T-helper 22 cell (primary cell): ENCODE data around the gene KCNMA1.

Experiments
- DNase-seq: peaks from one replicate; pipeline ENCODE4 v3.0.0-alpha.2; 2020; ENCODE audit warnings: low read depth

KCNMA1 gene

GRCh38 chr10:76887223-76888010 is 750.2 kb downstream of the KCNMA1 start:
- no peak for DNase-seq

DNA sequence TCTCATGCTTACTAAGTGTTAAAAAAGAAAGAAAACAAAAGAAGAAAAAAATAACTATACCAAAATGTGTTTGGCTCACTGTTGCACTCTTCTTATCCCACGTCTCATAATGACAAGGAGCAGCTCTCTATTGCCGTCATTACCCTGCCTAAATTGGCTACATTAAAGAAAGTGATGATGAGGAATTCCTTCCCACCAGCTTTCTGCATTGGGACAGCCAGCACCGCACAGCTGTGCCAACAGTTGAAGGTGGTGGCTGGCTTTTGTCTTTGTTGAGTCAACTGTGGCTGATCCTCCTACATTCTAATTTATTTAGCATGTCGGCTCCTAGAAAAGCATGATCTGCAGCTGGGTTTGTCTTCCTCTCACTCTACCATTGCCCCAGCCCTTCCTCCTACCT is 751.8 kb downstream of the KCNMA1 start:
- DNase-seq, result no peak

DNA sequence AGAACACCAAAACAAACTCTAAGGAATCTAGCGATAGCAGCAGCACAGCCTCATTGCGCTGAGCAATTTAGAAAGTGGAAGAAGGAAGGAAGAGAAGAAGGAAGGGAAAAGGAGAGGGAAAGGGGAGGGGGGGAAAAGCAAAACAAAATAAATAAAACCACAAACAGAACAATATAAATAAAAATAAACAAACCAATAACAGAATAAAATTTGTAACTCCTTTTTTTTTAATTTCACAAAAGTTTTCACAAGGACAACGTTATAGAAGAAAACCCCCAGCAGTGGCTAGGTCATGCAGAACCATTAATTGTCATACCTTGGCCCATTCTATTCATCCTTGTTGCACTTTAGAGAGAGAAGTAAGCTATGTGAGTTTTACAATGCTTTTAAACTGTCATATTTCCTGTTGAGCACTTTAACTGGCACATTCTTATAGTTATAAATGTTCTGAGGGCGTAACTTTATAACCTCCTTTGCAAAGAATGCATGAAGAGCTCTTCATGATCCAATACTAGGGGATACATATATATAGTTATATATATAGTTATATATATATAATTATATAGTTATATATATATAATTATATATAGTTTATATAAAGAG is 752.8 kb downstream of the KCNMA1 start:
- no peak for DNase-seq

DNA sequence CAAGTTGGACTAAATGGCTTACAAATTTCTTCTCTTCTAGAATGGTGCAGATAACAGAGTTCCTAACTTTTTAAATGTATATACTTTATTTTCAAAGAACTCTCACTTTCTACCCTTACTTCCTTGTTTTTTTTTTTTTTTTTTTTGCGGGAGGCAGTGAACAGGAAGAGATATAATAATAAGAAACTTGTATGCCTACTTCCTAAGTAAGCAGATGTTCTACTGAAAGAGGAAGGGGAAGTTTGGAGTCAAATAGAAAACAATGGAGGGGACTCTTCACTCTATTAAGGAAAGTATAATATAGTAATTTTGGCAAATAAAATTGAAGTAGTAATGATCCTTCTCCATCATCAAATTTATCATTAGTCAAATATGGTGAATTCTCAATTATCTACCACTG is 754.0 kb downstream of the KCNMA1 start:
- no peak for DNase-seq

GRCh38 chr10:76882796-76883195 is 754.8 kb downstream of the KCNMA1 start:
- no peak for DNase-seq

DNA sequence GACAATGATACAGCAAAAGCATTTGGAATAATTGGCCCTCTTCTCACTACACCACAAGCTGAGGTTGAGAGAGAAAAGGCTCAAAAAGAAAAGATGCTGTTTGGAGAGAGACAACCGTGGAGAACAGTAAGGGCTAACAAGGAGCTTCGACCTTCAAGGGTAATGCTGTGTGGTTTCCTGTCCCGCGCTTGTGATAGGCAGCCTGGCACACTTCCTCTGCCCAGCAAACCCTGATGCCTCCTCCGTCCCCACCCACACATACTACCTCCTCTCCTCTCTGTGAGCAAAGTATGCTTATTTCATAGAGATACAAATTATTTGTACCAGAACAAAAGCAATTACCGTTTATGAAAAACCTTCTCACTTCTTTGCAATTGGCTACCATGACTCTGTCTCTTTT is 755.4 kb downstream of the KCNMA1 start:
- DNase-seq, result no peak

DNA sequence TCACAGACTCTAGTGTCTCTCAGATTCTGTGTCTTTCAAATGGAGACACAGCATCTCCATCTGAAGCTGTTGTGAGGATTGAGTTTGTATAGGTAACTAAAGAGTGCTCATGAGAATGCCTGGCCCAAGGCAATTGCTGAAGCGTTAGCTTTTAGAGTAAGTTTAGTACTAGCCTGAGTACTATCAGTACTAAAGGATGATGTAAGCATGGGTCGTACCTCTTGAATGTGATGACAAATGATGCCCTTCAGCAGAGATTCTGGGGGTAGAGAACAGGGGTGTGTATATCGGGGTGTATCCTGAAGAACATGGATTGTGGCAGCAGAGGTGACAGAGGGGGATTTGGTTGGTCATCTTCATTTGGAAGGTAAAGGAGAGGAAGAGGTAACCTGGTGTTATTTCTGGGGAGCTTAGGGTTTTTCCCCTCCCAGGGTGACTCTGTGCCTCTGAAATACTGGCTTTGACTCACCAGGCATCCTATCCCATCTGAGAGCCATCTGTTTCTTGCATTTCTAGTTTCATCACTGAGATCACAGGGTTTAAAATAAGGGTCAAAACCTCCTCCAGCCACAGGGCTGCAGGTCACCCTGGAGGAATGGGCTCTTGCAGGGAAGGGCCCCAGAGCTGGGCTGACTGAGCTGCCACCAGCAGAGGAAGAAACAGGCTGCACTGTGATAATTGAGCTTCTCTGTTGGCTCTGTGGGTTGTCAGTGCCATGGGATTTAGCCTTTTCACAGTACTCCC is 756.0 kb downstream of the KCNMA1 start:
- no peak for DNase-seq

GRCh38 chr10:76880931-76881330 is 756.7 kb downstream of the KCNMA1 start:
- no peak for DNase-seq

DNA sequence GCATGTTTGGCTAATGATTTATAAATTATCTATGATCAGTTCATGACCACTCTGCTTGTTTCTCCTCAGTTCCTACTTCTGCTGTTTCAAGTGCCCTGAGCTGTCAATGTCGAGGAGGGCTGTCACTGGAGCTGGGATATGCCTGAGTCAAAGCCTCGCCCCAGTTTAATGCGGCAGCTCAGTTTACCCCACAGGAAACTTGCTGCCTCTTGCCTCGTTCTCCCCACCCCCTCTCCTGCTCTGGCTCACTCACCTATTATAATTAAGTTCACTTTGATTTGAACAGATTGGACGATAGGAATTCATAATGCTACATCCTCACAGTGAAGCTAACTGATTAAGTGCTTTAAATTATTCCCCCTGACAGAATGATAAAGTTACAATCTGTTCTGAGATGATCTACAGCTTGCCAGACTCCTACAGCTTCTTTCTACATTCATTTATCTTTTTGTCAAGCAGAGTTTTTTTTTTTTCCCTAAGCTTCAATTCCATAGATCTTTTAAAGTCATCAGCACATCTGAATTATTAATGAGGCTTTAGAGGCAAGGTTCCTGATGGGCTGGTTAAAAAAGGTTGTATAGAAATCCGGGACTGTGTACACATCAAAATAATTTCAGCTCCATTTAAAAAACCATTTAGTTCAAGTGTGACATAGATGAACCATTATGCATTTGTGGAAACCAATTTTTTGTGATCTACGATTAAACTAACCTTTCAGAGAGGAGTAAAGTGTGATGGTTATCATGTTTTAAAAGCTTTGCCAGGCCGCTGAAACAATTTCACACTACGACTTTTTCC is 758.3 kb downstream of the KCNMA1 start:
- no peak for DNase-seq

DNA sequence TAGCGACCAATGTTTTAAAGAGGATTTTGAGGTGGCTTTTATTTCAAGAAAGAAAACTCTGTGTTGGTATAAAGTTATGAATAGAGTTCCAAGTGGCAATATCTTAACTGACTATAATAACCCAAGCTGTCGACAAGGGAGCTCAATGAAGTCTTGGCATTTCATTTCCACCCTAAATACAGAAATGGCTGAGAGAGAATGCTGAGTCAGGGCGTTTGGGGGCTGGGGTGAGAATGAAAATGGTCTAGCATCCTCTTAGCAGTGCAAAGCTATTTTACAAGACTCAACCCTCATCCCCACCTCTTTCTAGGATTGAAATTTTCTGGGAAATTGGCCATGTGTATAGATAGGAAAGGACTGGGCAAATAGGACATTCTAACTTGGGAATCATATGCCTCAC is 759.1 kb downstream of the KCNMA1 start:
- DNase-seq, result no peak

DNA sequence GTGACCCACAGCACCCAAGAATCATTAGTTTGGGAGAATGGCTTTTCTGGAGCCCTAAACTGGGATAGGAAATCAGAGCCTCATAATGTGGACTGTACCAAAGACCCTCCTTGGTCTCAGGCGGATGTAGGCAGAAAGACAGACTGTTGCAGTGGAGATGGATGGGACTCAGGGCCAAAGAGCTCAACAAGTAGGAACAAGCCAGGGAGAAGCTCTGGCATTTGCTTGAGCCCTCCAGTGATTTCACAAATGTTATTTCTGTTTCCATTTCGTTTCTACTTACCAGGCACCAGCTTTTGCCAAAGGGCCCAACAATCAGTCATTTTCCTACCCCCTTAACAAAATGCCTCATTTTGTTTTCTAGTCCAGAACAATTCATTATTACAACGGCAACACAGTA is 762.7 kb downstream of the KCNMA1 start:
- no peak for DNase-seq

DNA sequence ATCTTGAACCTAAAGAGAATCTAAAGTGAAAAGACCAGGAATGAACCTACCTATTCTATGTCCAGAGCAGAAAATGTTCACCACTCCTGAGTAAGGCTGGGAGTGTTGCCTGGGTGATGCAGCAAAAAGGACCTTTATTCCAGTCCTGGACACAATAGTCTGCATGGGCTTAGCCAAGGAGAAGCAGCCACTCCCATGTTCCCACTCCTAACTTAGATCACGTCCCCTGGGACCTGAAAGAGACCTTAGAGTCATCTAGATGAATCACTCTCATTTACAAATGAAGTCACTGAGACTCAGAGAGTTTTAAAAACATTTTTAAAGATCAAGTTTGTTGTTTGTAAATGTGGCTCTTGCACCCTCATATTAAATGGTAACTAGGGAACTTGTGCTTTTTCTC is 763.4 kb downstream of the KCNMA1 start:
- DNase-seq, result no peak

GRCh38 chr10:76871697-76872295 is 765.8 kb downstream of the KCNMA1 start:
- no peak for DNase-seq

- DNase-seq, result no peak
Observed at GRCh38 chr10:76869931-76870330, 767.7 kb downstream of the KCNMA1 start.

DNA sequence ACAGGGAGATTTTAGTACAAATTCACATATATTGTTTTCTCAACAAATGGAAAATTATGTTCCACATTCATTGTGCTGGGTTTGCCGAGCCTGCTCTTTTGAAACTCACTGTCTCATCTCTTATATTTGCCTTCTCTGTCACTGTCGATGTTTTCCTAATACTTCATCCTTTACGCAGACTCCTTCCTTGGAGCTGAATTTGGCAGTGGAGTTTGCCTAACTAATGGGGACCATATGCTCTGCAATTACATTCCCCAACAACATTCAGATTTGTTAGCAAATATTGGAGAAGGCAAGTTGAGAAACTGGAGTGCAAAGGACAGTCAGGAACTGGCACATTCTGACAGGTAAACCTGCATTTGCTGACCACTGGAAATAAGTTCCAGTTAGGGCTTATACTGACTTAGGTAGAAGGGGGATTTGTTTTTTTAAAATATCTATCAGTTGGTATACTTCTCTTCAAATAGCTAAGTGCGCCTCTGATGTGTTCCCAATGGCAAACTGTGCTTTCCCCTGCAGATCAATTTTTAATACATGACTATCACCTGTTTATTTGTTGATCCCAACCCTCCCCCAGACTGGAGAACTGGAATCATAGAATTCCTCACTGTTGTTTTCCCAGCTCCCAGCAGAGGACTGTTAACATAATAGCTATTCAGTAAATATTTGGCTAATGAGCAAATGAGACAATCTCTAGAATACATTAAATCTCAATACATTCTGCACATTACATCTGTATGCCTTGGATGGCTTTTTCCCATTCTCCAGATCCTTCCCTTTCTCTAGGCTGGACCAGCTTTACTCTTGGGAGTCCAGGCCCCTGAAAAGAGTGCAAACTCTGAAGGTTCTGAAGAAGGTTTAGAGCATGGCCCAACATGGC is 769.3 kb downstream of the KCNMA1 start:
- no peak for DNase-seq

- DNase-seq, result no peak
Observed at GRCh38 chr10:76866841-76867586, 770.6 kb downstream of the KCNMA1 start.

DNA sequence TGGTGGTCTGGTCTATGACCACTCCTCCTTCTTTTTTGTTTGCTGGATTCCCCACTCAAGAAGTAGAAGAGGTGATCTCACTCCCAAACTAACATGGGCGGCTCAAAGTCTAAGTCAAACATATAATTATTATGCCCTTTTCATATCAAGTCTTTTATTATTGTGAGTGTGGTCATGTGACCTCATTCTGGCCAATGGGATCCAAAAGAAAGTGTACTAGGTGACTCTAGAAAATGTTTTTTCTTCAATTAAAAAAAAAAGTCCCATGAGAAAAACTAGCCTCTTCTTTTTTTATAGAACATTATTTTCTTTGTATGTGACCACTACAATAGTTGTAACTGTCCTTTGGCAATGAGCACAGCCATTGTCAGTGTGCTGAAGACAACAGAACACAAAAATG is 772.7 kb downstream of the KCNMA1 start:
- DNase-seq, result no peak

GRCh38 chr10:76858721-76859120 is 778.9 kb downstream of the KCNMA1 start:
- no peak for DNase-seq

DNA sequence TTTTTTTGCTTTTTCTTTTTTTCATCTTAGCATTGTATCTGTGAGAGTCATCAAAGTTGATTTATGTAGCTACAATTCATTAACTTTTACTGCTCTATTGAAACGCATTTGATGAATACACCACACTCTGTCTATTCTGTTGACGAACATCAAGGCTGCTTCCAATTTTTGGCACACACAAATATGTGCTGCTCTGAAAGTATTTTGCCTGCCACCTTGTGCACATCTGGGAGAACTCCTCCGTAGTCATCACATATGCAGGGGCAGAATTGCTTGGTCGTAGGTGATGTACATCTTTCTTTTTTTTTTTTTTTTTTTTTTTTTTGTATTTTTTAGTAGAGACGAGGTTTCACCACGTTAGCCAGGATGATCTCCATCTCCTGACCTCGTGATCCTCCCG is 796.8 kb downstream of the KCNMA1 start:
- no peak for DNase-seq

GRCh38 chr10:76839276-76839675 is 798.3 kb downstream of the KCNMA1 start:
- no peak for DNase-seq
